Activated CD8-positive, alpha-beta T cell treated with anti-CD3 and anti-CD28 coated beads for 36 hours (primary cell): Measurements from ENCODE around the gene CTSD. TPM values are rescaled to one million over a fixed set of nuclear protein-coding genes. Genes with fewer than 3 reads are reported as not detected.

Experiments
- ATAC-seq: fragments of 200-7000 bp; cut with Tn5 transposase; one replicate; pipeline ENCODE4 v1.10.0; 2021; ENCODE audit warnings: mild to moderate bottlenecking, moderate library complexity
- CTCF ChIA-PET: fragments of 350-600 bp; sonication (Branson Sonifier 250); formaldehyde crosslinking; loops from one replicate; lab custom pipeline; 2021; ENCODE audit warnings: antibody characterized with exemption; lab: Charles Lee
- POLR2A ChIA-PET: fragments of 350-600 bp; sonication (Branson Sonifier 250); formaldehyde crosslinking; loops from one replicate; lab custom pipeline; 2021; ENCODE audit warnings: antibody characterized with exemption; lab: Charles Lee
- DNase-seq: peaks from one replicate; pipeline ENCODE4 v3.0.0-alpha.2; 2020
- H3K27ac Mint-ChIP-seq: one replicate; pipeline ENCODE4 v1.8.0; 2021; ENCODE audit warnings: mild to moderate bottlenecking, mixed read lengths
- H3K27me3 Mint-ChIP-seq: one replicate; pipeline ENCODE4 v1.8.0; 2021; ENCODE audit warnings: mixed read lengths
- H3K36me3 Mint-ChIP-seq: one replicate; pipeline ENCODE4 v1.8.0; 2021; ENCODE audit warnings: low read depth, mixed read lengths
- H3K4me1 Mint-ChIP-seq: one replicate; pipeline ENCODE4 v1.8.0; 2021; ENCODE audit warnings: low read depth, mixed read lengths
- H3K4me3 Mint-ChIP-seq: one replicate; pipeline ENCODE4 v1.8.0; 2021; ENCODE audit warnings: mild to moderate bottlenecking, moderate library complexity, mixed read lengths
- H3K9me3 Mint-ChIP-seq: one replicate; pipeline ENCODE4 v1.8.0; 2021; ENCODE audit warnings: mixed read lengths
- CTCF ChIP-seq: fragments of 200-600 bp; IDR thresholded peaks from one replicate; pipeline ENCODE4 v1.8.0; 2022; ENCODE audit warnings: antibody characterized with exemption, mild to moderate bottlenecking
- intact Hi-C: fragments of 100-400 bp; cut with micrococcal nuclease; formaldehyde crosslinking; loops from one replicate; pipeline ENCODE4 v1.10.0; 2022
- total RNA-seq, 2 experiments: library from RNA; stranded (reverse); gene quantifications; one replicate each; pipeline ENCODE4 v1.2.3, GENCODE V29; 2021

CTSD gene
- total RNA-seq, 2 experiments from 2014 or later, result 44.9 to 45.6 TPM

- peaks cover 15% of the 10 kb centered on the region for H3K9me3 Mint-ChIP-seq
- no peaks in the 10 kb centered on the region for H3K4me1 Mint-ChIP-seq
- ATAC-seq (no peak), DNase-seq (no peak)
- no peak for TF ChIP-seq CTCF
- CTCF ChIA-PET, result interaction anchor here (1.1 to 1.3 kb wide), 2 partner anchors 15 to 93 kb away, joined by 3 read pairs; no protein-coding TSS in a partner anchor
- no peak overlapping the region for H3K4me3 Mint-ChIP-seq
- POLR2A ChIA-PET, result no interaction called here
- intact Hi-C loops, result no loop called here
- peaks cover 5% of the 10 kb centered on the region for H3K36me3 Mint-ChIP-seq
- no peak overlapping the region for H3K27ac Mint-ChIP-seq
- peaks cover 2% of the 10 kb centered on the region for H3K27me3 Mint-ChIP-seq
These were observed 24.2 kb downstream of the CTSD start for GRCh38 chr11:1739576-1739975.

GRCh38 chr11:1738380-1738779 lies 25.3 kb downstream of the CTSD start:
- ATAC-seq (no peak), DNase-seq (no peak)
- peaks cover 15% of the 10 kb centered on the region for H3K9me3 Mint-ChIP-seq
- H3K27me3 Mint-ChIP-seq, result peaks cover 6% of the 10 kb centered on the region
- ChIA-PET POLR2A (no interaction called here), CTCF (interaction anchor here (2.1 kb wide), 1 partner anchor 44 kb away, joined by 8 read pairs; no protein-coding TSS in a partner anchor)
- peaks cover 11% of the 10 kb centered on the region for H3K4me1 Mint-ChIP-seq
- H3K36me3 Mint-ChIP-seq, result peaks cover 5% of the 10 kb centered on the region
- intact Hi-C loops, result no loop called here
- H3K27ac Mint-ChIP-seq, result no peak overlapping the region
- H3K4me3 Mint-ChIP-seq, result no peak overlapping the region
- TF ChIP-seq CTCF, result no peak

GRCh38 chr11:1737080-1737757 lies 26.5 kb downstream of the CTSD start:
- ATAC-seq (no peak), DNase-seq (no peak)
- peaks cover 14% of the 10 kb centered on the region for H3K4me1 Mint-ChIP-seq
- H3K27me3 Mint-ChIP-seq, result peaks cover 6% of the 10 kb centered on the region
- intact Hi-C loops, result no loop called here
- no peak for TF ChIP-seq CTCF
- H3K36me3 Mint-ChIP-seq, result peaks cover 5% of the 10 kb centered on the region
- no peak overlapping the region for H3K27ac Mint-ChIP-seq
- H3K9me3 Mint-ChIP-seq, result peaks cover 15% of the 10 kb centered on the region
- POLR2A ChIA-PET, result interaction anchor here (0.7 to 1.1 kb wide), 2 partner anchors 11 to 486 kb away, joined by 3 read pairs; no protein-coding TSS in a partner anchor
- CTCF ChIA-PET, result interaction anchor here (0.9 to 2.1 kb wide), 2 partner anchors 27 to 43 kb away, joined by 3 to 8 read pairs; no protein-coding TSS in a partner anchor
- H3K4me3 Mint-ChIP-seq, result no peak overlapping the region

GRCh38 chr11:1736447-1736992 lies 27.2 kb downstream of the CTSD start:
- ChIA-PET CTCF (interaction anchor here (2.1 kb wide), 1 partner anchor 43 kb away, joined by 8 read pairs; no protein-coding TSS in a partner anchor), POLR2A (interaction anchor here (1.1 kb wide), 1 partner anchor 12 kb away, joined by 3 read pairs; no protein-coding TSS in a partner anchor)
- H3K4me1 Mint-ChIP-seq, result peaks cover 17% of the 10 kb centered on the region
- no peak overlapping the region for H3K27ac Mint-ChIP-seq
- DNase-seq (no peak), ATAC-seq (no peak)
- intact Hi-C loops, result no loop called here
- H3K27me3 Mint-ChIP-seq, result peaks cover 9% of the 10 kb centered on the region
- H3K9me3 Mint-ChIP-seq, result peaks cover 16% of the 10 kb centered on the region
- H3K36me3 Mint-ChIP-seq, result peaks cover 5% of the 10 kb centered on the region
- no peak for TF ChIP-seq CTCF
- no peak overlapping the region for H3K4me3 Mint-ChIP-seq

GRCh38 chr11:1735271-1735670 lies 28.5 kb downstream of the CTSD start:
- POLR2A ChIA-PET, result no interaction called here
- CTCF ChIA-PET, result no interaction called here

More at GRCh38 chr11:1735271-1735670, 28.5 kb downstream of the CTSD start:
- Mint-ChIP-seq H3K9me3 (peaks cover 20% of the 10 kb centered on the region), H3K27ac (no peak overlapping the region), H3K27me3 (peaks cover 10% of the 10 kb centered on the region), H3K36me3 (peaks cover 5% of the 10 kb centered on the region), H3K4me3 (no peak overlapping the region), H3K4me1 (peaks cover 21% of the 10 kb centered on the region)
- ATAC-seq, result no peak
- DNase-seq, result no peak
- intact Hi-C loops, result no loop called here
- no peak for TF ChIP-seq CTCF
